ENCODE data around the gene RGS5. TPM values are rescaled to one million over a fixed set of nuclear protein-coding genes. Genes with fewer than 3 reads are reported as not detected.
A peak's percentile ranks its signal among the peaks of the same experiment; 100 is the strongest.
"Not testable (repeated sequence)": the region's sequence is repeated elsewhere in the genome, so short reads cannot be mapped to it uniquely, and the experiment has no call there.

Gene RGS5
- total RNA-seq, 1 donor from 2014 or later: 448 TPM

- TF ChIP-seq CTCF (IDR thresholded peaks at IDR 0.05): no peak
- peak overlapping the region; percentile 46 for H3K27ac Mint-ChIP-seq (ENCODE audit: unreplicated experiment)
- no peaks in the 10 kb centered on the region for H3K36me3 Mint-ChIP-seq (ENCODE audit: low read depth)
- no peak overlapping the region for H3K4me3 Mint-ChIP-seq (ENCODE audit: unreplicated experiment)
- H3K27me3 Mint-ChIP-seq (ENCODE audit: low read depth): no peaks in the 10 kb centered on the region
- DNase-seq (ENCODE audit: low spot score): no peak
- H3K9me3 Mint-ChIP-seq (ENCODE audit: low read depth): no peaks in the 10 kb centered on the region
- H3K4me1 Mint-ChIP-seq (ENCODE audit: low read depth): peaks cover 33% of the 10 kb centered on the region
These were observed 28.7 kb upstream of the RGS5 start for GRCh38 chr1:163231385-163231784.

- H3K27ac Mint-ChIP-seq (ENCODE audit: unreplicated experiment): peak overlapping the region; percentile 60
- H3K4me1 Mint-ChIP-seq (ENCODE audit: low read depth): peaks cover 33% of the 10 kb centered on the region
- no peaks in the 10 kb centered on the region for H3K9me3 Mint-ChIP-seq (ENCODE audit: low read depth)
- no peaks in the 10 kb centered on the region for H3K27me3 Mint-ChIP-seq (ENCODE audit: low read depth)
- H3K36me3 Mint-ChIP-seq (ENCODE audit: low read depth): no peaks in the 10 kb centered on the region
- no peak overlapping the region for H3K4me3 Mint-ChIP-seq (ENCODE audit: unreplicated experiment)
- DNase-seq (ENCODE audit: low spot score): no peak
- TF ChIP-seq CTCF (IDR thresholded peaks at IDR 0.05): no peak
These were observed 28.1 kb upstream of the RGS5 start for GRCh38 chr1:163230827-163231226.

- not testable (repeated sequence) for H3K4me3 Mint-ChIP-seq (ENCODE audit: unreplicated experiment); H3K27ac Mint-ChIP-seq (ENCODE audit: unreplicated experiment); H3K9me3 Mint-ChIP-seq (ENCODE audit: low read depth); DNase-seq (ENCODE audit: low spot score); H3K27me3 Mint-ChIP-seq (ENCODE audit: low read depth); H3K36me3 Mint-ChIP-seq (ENCODE audit: low read depth)
- peaks cover 33% of the 10 kb centered on the region for H3K4me1 Mint-ChIP-seq (ENCODE audit: low read depth)
These were observed 25.6 kb upstream of the RGS5 start for GRCh38 chr1:163228271-163228670.

- Mint-ChIP-seq H3K4me1 (ENCODE audit: low read depth) (peaks cover 27% of the 10 kb centered on the region), H3K27ac (ENCODE audit: unreplicated experiment) (no peak overlapping the region), H3K27me3 (ENCODE audit: low read depth) (no peaks in the 10 kb centered on the region), H3K4me3 (ENCODE audit: unreplicated experiment) (no peak overlapping the region), H3K9me3 (ENCODE audit: low read depth) (peaks cover 7% of the 10 kb centered on the region), H3K36me3 (ENCODE audit: low read depth) (no peaks in the 10 kb centered on the region)
- no peak for TF ChIP-seq CTCF (IDR thresholded peaks at IDR 0.05)
- no peak for DNase-seq (ENCODE audit: low spot score)
These were observed 24.4 kb upstream of the RGS5 start for GRCh38 chr1:163227126-163227525.

GRCh38 chr1:163213626-163214025 is 10.9 kb upstream of the RGS5 start:
- TF ChIP-seq CTCF (IDR thresholded peaks at IDR 0.05): no peak
- Mint-ChIP-seq H3K27me3 (ENCODE audit: low read depth) (no peaks in the 10 kb centered on the region), H3K9me3 (ENCODE audit: low read depth) (peaks cover 3% of the 10 kb centered on the region), H3K36me3 (ENCODE audit: low read depth) (no peaks in the 10 kb centered on the region), H3K27ac (ENCODE audit: unreplicated experiment) (no peak overlapping the region), H3K4me3 (ENCODE audit: unreplicated experiment) (no peak overlapping the region), H3K4me1 (ENCODE audit: low read depth) (no peaks in the 10 kb centered on the region)
- DNase-seq (ENCODE audit: low spot score): no peak

GRCh38 chr1:163211667-163212066 is 9.0 kb upstream of the RGS5 start:
- no peak overlapping the region for H3K27ac Mint-ChIP-seq (ENCODE audit: unreplicated experiment)
- no peaks in the 10 kb centered on the region for H3K36me3 Mint-ChIP-seq (ENCODE audit: low read depth)
- TF ChIP-seq CTCF (IDR thresholded peaks at IDR 0.05): no peak
- DNase-seq (ENCODE audit: low spot score): no peak
- no peak overlapping the region for H3K4me3 Mint-ChIP-seq (ENCODE audit: unreplicated experiment)
- peaks cover 3% of the 10 kb centered on the region for H3K9me3 Mint-ChIP-seq (ENCODE audit: low read depth)
- no peaks in the 10 kb centered on the region for H3K27me3 Mint-ChIP-seq (ENCODE audit: low read depth)
- no peaks in the 10 kb centered on the region for H3K4me1 Mint-ChIP-seq (ENCODE audit: low read depth)
